ENCODE results near the gene CLDN10. TPM values are rescaled to one million over a fixed set of nuclear protein-coding genes. Genes with fewer than 3 reads are reported as not detected.

The CLDN10 gene
- polyA plus RNA-seq, 2 of the 4 experiments (the other 2 are of a cell fraction), result 0.18 to 0.96 TPM

DNA sequence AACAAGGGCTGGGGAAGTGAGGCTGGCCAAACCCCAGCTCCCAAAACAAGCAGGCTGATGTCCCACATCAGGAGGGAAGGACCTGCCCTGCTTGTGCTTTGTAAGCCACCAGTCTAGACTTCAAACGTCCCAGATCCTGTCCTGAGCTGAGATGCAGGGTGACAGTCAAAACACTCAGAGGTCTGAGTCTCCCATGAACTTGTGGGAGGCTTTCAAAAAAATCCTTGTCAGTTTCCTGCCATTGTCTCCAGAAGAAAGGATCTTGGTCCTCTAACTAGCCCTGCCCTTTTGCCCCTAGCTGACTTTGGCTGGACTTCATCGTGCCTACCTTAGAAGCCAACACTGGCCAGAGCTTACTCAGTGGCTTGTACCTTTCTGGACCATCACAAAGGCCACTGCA is 48.7 kb downstream of the CLDN10 start:
- ATAC-seq, result no peak
- DNase-seq (ENCODE audit: low read depth in 1 of 2, low spot score in 1 of 2), result no peak
- Histone ChIP-seq H3K4me1 (peaks cover 32% of the 10 kb centered on the region), H3K9me3 (no peaks in the 10 kb centered on the region), H3K4me2 (no peak overlapping the region), H3K27ac (no peak overlapping the region; a peak in 1 of 6 replicates), H3K4me3 (no peak overlapping the region)
- TF ChIP-seq RCOR1 (IDR thresholded peaks at IDR 0.05; ENCODE audit: low read depth, low read length) (no peak), CBX8 (IDR thresholded peaks at IDR 0.05) (no peak), HOXB13 (CRISPR knock-in tag; IDR thresholded peaks at IDR 0.05; ENCODE audit: low read depth) (no peak)
- TF ChIP-seq, protein P1, sequence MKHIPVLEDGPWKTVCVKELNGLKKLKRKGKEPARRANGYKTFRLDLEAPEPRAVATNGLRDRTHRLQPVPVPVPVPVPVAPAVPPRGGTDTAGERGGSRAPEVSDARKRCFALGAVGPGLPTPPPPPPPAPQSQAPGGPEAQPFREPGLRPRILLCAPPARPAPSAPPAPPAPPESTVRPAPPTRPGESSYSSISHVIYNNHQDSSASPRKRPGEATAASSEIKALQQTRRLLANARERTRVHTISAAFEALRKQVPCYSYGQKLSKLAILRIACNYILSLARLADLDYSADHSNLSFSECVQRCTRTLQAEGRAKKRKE (CRISPR knock-in tag; IDR thresholded peaks at IDR 0.05; ENCODE audit: low read depth), result no peak
- TF ChIP-seq, protein P2, sequence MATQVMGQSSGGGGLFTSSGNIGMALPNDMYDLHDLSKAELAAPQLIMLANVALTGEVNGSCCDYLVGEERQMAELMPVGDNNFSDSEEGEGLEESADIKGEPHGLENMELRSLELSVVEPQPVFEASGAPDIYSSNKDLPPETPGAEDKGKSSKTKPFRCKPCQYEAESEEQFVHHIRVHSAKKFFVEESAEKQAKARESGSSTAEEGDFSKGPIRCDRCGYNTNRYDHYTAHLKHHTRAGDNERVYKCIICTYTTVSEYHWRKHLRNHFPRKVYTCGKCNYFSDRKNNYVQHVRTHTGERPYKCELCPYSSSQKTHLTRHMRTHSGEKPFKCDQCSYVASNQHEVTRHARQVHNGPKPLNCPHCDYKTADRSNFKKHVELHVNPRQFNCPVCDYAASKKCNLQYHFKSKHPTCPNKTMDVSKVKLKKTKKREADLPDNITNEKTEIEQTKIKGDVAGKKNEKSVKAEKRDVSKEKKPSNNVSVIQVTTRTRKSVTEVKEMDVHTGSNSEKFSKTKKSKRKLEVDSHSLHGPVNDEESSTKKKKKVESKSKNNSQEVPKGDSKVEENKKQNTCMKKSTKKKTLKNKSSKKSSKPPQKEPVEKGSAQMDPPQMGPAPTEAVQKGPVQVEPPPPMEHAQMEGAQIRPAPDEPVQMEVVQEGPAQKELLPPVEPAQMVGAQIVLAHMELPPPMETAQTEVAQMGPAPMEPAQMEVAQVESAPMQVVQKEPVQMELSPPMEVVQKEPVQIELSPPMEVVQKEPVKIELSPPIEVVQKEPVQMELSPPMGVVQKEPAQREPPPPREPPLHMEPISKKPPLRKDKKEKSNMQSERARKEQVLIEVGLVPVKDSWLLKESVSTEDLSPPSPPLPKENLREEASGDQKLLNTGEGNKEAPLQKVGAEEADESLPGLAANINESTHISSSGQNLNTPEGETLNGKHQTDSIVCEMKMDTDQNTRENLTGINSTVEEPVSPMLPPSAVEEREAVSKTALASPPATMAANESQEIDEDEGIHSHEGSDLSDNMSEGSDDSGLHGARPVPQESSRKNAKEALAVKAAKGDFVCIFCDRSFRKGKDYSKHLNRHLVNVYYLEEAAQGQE (IDR thresholded peaks at IDR 0.05), result no peak
- TF ChIP-seq, protein P3, sequence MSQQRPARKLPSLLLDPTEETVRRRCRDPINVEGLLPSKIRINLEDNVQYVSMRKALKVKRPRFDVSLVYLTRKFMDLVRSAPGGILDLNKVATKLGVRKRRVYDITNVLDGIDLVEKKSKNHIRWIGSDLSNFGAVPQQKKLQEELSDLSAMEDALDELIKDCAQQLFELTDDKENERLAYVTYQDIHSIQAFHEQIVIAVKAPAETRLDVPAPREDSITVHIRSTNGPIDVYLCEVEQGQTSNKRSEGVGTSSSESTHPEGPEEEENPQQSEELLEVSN (IDR thresholded peaks at IDR 0.05; ENCODE audit: borderline replicate concordance, low read depth), result no peak
- CTCF ChIA-PET, result interaction anchor here (1.0 to 1.7 kb wide), 2 partner anchors 23 to 39 kb away, joined by 3 to 4 read pairs; no protein-coding TSS in a partner anchor
- 69% methylated on average over 2 of the region's 2 CpGs for WGBS (ENCODE audit: missing lambda C conversion rate)
- POLR2A ChIA-PET, result no interaction called here
- no peak for FAIRE-seq

DNA sequence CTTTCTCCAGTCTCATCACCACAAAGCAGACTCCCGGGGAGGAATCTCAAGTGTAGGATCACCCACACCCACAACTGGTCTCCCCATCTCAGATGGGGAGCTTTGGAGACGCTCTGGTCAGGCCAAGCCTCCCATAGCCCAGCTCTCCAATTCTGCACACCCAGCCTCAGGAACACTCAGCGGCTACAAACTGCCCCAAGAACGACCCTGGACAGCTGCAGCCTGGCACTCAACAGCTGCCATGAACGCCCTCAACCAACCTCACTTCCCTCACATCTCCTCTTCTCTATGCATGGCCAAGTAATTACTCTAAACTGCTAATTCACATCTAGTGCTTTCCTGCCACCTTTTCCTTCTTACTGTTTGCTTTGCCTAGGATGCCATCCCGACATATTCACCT is 49.4 kb downstream of the CLDN10 start:
- WGBS (ENCODE audit: missing lambda C conversion rate), result 97% methylated on average over 6 of the region's 6 CpGs
- ATAC-seq (no peak), DNase-seq (ENCODE audit: low read depth in 1 of 2, low spot score in 1 of 2) (no peak), FAIRE-seq (no peak)
- no peak overlapping the region; a peak in 1 of 6 replicates for H3K27ac ChIP-seq
- peaks cover 39% of the 10 kb centered on the region for H3K4me1 ChIP-seq
- ChIA-PET POLR2A (no interaction called here), CTCF (interaction anchor here (1.0 to 1.7 kb wide), 2 partner anchors 22 to 40 kb away, joined by 3 to 4 read pairs; no protein-coding TSS in a partner anchor)
- H3K9me3 ChIP-seq, result no peaks in the 10 kb centered on the region
- no peak overlapping the region for H3K4me3 ChIP-seq
- TF ChIP-seq HOXB13 (CRISPR knock-in tag; IDR thresholded peaks at IDR 0.05; ENCODE audit: low read depth), result no peak
- TF ChIP-seq RCOR1 (IDR thresholded peaks at IDR 0.05; ENCODE audit: low read depth, low read length), result no peak
- H3K4me2 ChIP-seq, result no peak overlapping the region

DNA sequence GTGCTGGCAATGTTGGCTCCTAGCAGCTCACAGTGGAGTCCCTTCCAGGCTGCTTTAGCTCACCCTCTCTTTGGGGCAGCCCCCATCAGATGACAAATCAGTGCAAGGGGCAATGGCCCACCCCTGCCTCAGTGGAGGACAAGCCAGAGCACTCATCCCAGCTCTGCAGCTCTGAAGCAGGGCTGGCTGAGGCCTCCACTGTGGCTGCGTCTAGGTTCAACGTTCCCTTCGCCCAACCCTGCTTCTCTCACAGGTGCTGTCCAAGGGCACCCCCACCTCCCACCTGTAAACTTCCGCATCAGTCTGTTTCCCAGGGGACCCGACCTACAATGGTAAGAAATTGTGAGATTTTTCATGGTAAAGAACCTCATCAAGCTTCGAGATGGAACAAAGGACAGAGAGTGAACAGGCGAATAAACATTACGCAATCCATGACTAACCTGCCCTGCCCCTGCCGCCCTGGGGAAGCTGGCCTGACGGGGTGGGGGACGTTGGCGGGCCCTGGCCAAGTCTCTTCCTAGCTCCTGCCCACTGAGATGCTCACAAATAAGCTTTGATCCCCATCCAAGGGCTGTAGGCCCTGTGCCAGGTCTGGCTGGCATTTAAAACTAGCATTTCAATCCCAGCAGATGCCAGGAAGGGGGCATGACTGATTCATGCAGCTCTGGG is 51.5 kb downstream of the CLDN10 start:
- ChIA-PET POLR2A (interaction anchor here (0.8 kb wide), 1 partner anchor 72 kb away, joined by 5 read pairs; the partner anchor contains the start of gene DNAJC3), CTCF (interaction anchor here (0.5 to 1.7 kb wide), 7 partner anchors 11 to 230 kb away, joined by 3 to 7 read pairs (median 3); no protein-coding TSS in a partner anchor)
- FAIRE-seq, result no peak
- TF ChIP-seq, protein P3 (IDR thresholded peaks at IDR 0.05; ENCODE audit: borderline replicate concordance, low read depth), result no peak
- TF ChIP-seq NR3C1 (IDR thresholded peaks at IDR 0.05), result no peak
- TF ChIP-seq, protein P4, sequence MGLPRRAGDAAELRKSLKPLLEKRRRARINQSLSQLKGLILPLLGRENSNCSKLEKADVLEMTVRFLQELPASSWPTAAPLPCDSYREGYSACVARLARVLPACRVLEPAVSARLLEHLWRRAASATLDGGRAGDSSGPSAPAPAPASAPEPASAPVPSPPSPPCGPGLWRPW (IDR thresholded peaks at IDR 0.05), result 0 out of 2 replicates have a peak, but pooled peaks have one; percentile 20
- peak in 1 of 2 experiments; percentile 65; a peak in 1 of 5 replicates for TF ChIP-seq JUN (IDR thresholded peaks at IDR 0.05)
- TF ChIP-seq CEBPB (IDR thresholded peaks at IDR 0.05), result peak; percentile 90 to 97
- TF ChIP-seq, protein P5, sequence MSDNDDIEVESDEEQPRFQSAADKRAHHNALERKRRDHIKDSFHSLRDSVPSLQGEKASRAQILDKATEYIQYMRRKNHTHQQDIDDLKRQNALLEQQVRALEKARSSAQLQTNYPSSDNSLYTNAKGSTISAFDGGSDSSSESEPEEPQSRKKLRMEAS (IDR thresholded peaks at IDR 0.05), result 0 out of 2 replicates have a peak, but pooled peaks have one; percentile 29
- peak; percentile 70 for TF ChIP-seq JUNB (IDR thresholded peaks at IDR 0.05)
- TF ChIP-seq FOSL2 (IDR thresholded peaks at IDR 0.05), result peak; percentile 35; the same call in 1 of the 2 replicates
- peak; percentile 65 for TF ChIP-seq FOSL2 (CRISPR knock-in tag; IDR thresholded peaks at IDR 0.05)
- TF ChIP-seq, protein P6, sequence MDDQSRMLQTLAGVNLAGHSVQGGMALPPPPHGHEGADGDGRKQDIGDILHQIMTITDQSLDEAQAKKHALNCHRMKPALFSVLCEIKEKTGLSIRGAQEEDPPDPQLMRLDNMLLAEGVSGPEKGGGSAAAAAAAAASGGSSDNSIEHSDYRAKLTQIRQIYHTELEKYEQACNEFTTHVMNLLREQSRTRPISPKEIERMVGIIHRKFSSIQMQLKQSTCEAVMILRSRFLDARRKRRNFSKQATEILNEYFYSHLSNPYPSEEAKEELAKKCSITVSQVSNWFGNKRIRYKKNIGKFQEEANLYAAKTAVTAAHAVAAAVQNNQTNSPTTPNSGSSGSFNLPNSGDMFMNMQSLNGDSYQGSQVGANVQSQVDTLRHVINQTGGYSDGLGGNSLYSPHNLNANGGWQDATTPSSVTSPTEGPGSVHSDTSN (IDR thresholded peaks at IDR 0.05), result no peak
- TF ChIP-seq KDM5A (IDR thresholded peaks at IDR 0.05), result no peak
- no peak for TF ChIP-seq PHF8 (IDR thresholded peaks at IDR 0.05; ENCODE audit: borderline replicate concordance, low read depth)
- H3K4me1 ChIP-seq, result peaks cover 60% of the 10 kb centered on the region
- 0 out of 3 replicates have a peak overlapping the region, but pooled peaks have one; percentile 12 for H3K4me3 ChIP-seq
- no peaks in the 10 kb centered on the region for H3K9me3 ChIP-seq
- H3K27ac ChIP-seq, result peak overlapping the region; percentile 76 to 92
- peak; percentile 40 to 74 for DNase-seq (ENCODE audit: low read depth in 1 of 2, low spot score in 1 of 2)
- WGBS (ENCODE audit: missing lambda C conversion rate), result 29% methylated on average over 11 of the region's 12 CpGs
- peak overlapping the region; percentile 79 for H3K4me2 ChIP-seq
- ATAC-seq, result peak; percentile 95 to 97

Measured in A549 (cell line).